ENCODE data around the gene ALKBH5.
A peak's percentile ranks its signal among the peaks of the same experiment; 100 is the strongest.

Gene ALKBH5

GRCh38 chr17:18158022-18158600 is 25.5 kb upstream of the ALKBH5 start:
- DNase-seq (ENCODE audit: low spot score), result peak; percentile 88

- no peak for DNase-seq (ENCODE audit: low spot score)
Observed at GRCh38 chr17:18159551-18160120, 24.0 kb upstream of the ALKBH5 start.

DNA sequence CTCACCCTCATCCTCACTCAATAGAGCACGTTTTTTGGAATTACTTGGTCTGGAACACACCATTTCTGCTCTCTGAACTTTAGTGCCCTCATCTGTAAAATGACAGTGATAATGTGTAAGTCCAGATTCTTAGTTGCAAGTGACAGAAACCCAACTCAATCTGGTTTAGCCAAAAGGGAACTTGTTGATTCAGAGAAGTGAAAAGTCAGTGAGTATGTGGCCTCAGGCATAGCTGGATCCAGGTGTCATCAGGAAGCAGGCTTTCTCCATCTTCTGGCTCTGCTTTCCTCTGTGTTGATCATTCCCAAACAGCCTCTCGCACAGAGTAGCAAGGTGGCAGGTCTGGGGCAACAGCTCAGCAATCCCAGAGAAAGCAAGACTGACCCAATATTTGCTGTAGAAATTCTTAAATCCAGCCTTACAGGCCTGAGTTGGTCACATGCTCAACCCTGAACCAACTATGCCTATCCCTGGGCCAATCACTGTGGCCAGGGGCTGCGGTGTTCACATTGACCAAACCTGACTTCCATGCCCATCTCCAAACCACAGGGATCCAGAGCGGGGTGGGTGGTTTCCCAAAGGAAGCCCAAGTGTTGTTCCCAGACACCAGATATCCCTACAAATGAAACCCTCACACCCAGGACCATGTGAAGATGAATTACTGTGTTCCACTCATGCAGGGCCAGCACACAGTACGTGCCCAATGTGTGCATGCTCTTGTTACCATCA is 23.3 kb upstream of the ALKBH5 start:
- no peak for DNase-seq (ENCODE audit: low spot score)

DNA sequence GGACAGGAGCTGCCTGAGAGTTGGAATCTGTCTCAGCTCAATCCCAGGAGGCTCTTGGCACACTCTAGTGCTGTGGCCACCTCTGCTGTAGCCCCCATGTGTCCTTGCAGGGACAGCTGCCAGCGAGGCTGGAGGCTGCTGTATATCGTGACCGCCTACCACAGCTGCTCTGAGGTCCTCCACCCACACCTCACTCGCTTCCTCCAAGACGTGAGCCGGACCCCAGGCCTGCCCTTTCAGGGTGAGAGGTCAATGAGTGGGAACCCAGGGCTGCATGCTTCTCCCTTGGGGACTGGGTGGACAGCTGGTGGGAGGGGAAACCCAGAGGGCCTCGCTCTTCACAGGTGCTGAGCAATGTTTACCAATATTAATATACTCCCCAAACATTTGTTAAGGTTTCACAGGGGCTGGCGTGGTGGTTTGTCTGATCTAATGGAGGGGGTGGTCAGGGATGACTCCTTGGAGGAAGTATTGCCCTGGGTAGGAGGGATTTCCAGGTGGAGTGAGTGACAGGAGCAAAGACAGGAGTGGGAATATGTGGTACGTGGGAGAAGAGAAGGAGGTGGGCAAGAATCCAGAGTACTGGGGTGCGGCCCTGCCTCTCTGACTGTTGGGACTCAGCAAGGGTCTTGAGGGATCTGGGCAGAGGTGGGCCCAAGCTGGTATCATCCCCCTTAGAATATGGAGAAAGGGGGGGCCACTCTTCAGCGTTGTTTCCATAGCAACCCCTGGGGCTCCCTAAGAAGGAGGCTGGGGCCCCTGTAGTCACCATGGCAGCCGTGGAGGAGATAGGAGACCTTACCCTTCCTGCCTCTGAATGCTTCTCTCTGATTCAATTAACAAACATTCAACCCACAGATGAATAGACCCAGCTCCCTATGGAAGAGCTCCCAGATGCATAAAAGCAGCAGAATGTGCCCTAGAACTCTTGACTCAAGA is 22.2 kb upstream of the ALKBH5 start:
- DNase-seq (ENCODE audit: low spot score), result no peak

DNA sequence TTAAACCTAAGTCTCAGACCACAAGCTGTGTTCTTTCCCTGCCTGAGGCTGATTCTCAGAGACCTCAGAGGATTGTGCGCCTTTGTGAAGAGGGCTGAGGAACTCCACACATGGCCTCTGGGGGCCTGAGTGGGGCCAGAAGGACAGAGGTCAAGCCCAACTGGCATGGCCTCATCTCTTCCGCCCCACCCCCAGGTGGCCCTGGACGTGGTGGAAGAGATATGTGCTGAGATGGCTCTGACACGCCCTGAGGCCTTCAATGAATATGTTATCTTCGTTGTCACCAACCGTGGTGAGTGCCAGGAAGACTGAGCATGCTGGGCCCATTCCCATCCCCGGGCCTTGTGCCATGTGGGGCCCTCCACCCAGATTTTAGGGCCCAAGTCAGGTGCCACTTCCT is 20.1 kb upstream of the ALKBH5 start:
- no peak for DNase-seq (ENCODE audit: low spot score)

DNA sequence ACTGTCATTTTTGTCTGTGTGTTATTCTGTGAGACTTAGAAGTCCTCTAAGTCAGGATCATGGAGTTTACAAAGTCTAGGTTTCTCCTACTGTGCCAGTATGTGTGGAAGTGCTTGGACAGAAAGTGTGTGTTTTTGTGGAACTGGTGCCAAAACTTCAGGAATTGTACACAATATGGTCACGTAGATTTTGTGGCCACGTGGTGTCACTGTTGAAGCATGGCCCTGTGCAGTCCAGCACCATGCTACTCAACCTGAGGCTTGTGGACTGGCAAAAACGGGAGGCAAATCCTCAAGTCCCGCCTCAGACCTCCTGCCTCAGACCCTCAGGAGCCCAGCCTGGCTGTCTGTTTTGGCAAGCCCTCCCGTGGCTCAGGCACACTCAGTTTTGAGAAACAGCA is 16.7 kb upstream of the ALKBH5 start:
- no peak for DNase-seq (ENCODE audit: low spot score)

GRCh38 chr17:18167421-18167820 is 16.2 kb upstream of the ALKBH5 start:
- no peak for DNase-seq (ENCODE audit: low spot score)

DNA sequence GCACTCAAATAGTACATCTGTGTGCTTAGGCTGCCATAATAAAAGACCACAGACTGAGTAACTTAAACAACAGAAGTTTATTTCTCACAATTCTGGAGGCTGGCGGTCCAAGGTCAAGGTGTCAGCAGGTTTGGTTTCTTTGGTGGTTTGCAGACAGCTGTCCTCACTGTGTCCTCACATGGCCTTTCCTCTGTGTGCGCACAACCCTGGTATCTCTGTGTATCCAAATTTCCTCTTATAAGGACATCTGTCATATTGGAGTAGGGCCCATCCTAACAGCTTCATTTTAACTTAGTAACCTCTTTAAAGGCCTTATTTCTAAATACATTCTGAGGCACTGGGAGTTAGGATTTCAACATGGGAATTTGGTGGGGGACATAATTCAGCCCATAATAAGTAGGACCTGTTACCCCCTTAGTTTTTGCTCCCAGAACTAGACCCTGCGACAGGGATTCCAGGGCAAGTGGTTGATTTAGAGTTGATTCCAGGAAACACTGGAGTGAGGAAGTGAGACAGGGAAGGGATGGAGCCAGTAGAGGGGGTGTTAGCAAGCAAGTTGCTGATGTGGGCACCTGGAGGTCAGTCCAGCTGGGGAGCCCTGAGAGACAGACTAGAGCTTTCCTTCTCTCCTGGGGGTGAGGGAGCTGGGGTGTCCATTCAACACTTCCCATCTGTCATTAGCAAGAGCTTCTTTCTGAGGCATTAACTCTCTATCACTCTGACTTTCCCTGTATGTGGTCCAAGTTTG is 10.9 kb upstream of the ALKBH5 start:
- DNase-seq (ENCODE audit: low spot score), result no peak

GRCh38 chr17:18173740-18174139 is 9.9 kb upstream of the ALKBH5 start:
- DNase-seq (ENCODE audit: low spot score), result no peak

GRCh38 chr17:18176176-18176575 is 7.5 kb upstream of the ALKBH5 start:
- DNase-seq (ENCODE audit: low spot score), result no peak

DNA sequence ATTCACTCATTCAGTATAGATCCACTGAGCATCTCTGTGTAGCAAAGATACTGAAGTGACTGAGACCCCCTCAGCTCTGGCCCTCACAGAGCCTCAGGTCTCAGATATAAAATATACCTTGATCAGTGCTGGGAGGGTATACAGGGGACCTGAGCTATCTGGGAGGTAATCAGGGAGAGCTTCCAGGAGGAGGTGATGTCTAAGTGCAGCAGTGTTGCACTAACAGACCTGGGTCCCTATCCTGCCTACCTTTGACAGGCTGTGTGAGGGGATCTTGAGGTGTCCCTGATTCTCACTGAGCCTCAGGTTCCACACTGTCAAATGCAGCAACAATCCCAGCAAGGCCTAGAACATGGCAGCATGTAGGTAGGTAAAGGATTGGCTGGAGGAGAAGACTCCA is 6.5 kb upstream of the ALKBH5 start:
- DNase-seq (ENCODE audit: low spot score), result no peak

DNA sequence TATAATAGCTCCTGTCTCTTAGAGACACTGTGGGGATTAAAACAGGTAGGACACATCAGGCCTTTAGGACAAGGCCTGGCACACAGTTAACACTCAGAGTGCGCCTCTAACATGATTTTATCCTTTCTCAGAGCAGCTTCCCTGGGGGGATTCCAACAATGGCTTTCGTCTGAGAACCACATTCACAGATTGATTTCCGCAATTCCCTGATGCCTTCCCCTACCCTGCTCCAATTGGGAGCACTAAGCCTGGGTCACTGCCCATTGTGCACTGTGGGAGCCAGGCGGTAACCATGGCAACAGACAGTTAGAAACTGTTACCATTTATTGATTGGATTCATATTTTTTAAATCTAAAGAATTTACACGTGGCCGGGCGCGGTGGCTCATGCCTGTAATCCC is 5.9 kb upstream of the ALKBH5 start:
- DNase-seq (ENCODE audit: low spot score), result no peak

- DNase-seq (ENCODE audit: low spot score), result no peak
Observed at GRCh38 chr17:18179196-18179595, 4.4 kb upstream of the ALKBH5 start.

- no peak for DNase-seq (ENCODE audit: low spot score)
Observed at GRCh38 chr17:18179804-18180203, 3.8 kb upstream of the ALKBH5 start.

DNA sequence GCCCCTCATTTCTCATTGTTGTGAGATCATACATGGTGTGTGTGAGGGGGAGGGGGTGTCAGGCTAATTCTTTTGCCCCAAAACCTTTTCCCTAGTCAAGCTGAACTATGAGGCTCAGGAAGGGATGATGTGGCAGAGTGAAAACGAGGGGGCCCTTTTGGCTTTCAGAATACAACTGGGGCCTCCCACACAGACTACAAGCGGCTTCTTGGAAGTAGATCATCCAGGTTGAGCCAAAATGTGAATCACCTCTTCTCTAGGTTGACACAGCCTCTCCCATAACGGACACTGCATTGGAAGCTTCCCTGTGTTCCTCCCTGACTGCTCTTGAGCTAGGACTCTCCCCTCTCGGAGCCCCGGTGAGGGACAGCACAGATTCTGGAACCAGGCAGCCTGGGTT is 2.3 kb upstream of the ALKBH5 start:
- DNase-seq (ENCODE audit: low spot score), result peak; percentile 54

DNA sequence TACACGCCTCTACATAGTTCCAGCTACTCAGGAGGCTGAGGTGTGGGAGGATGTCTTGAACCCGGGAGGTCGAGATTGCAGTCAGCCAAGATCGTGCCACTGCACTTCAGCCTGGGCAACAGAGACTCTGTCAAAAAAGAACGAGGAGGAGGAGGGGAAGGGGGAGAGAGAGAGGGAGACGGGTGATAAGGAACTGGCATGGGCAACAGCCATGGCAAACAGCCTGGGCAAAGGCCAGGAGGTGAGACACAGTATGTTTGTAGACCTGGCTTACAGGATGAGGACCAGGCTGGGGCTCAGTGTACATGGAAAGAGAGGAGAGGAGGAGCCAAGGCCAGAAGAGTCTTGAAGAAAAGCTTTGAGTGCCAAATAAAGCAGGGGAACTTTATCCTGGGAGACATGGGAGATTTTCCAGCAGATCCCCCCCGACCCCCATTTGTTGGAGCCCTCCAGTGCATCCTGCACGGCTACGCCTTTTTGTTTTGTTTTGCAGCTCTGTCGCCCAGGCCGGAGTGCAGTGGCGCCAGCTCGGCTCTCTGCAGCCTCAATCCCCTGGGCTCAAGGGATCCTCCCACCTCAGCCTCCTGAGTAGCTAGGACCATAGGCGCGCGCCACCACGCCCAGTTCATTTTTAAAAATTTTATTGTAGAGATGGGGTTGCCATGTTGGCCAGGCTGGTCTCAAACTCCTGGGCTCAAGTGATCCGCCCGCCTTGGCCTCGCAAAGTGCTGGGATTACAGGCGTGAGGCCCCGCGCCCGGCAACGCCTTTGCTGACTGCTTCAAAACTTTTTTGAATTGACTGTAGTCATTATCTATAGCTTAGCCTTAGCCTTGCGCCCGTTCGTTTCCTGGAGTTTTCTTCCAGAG is 1.3 kb upstream of the ALKBH5 start:
- DNase-seq (ENCODE audit: low spot score), result no peak

DNA sequence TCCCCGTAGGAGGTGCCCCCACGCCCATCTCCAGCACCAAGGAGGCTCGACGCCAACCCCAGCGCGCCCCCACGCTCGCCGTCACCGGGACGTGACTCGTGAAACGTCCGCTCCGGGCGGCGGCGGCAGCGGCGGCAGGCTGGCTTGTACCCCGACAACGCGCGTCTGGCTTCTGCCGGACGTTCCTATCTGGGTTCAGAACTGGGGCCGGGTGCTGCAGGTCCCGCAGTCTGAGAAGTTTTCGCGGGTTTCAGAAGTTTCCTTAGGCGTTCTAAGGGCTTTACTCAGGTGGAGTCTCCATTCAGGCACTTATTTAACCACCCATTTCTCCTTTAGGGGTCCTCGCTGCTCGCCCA is 672 bp upstream of the ALKBH5 start:
- DNase-seq (ENCODE audit: low spot score), result peak; percentile 83

DNA sequence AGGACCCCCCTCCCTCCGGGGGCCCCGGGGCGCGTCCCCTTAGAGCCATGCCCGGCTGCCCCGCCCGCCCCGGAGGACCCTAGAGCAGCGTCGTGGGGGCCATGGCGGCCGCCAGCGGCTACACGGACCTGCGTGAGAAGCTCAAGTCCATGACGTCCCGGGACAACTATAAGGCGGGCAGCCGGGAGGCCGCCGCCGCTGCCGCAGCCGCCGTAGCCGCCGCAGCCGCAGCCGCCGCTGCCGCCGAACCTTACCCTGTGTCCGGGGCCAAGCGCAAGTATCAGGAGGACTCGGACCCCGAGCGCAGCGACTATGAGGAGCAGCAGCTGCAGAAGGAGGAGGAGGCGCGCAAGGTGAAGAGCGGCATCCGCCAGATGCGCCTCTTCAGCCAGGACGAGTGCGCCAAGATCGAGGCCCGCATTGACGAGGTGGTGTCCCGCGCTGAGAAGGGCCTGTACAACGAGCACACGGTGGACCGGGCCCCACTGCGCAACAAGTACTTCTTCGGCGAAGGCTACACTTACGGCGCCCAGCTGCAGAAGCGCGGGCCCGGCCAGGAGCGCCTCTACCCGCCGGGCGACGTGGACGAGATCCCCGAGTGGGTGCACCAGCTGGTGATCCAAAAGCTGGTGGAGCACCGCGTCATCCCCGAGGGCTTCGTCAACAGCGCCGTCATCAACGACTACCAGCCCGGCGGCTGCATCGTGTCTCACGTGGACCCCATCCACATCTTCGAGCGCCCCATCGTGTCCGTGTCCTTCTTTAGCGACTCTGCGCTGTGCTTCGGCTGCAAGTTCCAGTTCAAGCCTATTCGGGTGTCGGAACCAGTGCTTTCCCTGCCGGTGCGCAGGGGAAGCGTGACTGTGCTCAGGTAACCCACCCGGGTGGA is 759 bp downstream of the ALKBH5 start:
- peak; percentile 59 for DNase-seq (ENCODE audit: low spot score)

GRCh38 chr17:18185391-18185790 is 1.8 kb downstream of the ALKBH5 start:
- DNase-seq (ENCODE audit: low spot score), result no peak

Data from activated CD4-positive, alpha-beta T cell treated with anti-CD3 and anti-CD28 coated beads, Interleukin-2, Interleukin-4, amounts not matched to agents 100 ng/mL and 50 ng/mL, durations not matched to agents 16 hours and 8 hours (primary cell).